Gastroesophageal sphincter (tissue), 3 donors: ENCODE measurements around the gene LTBP1.

Experiments used
- CTCF ChIP-seq, 4 experiments: fragments of 200-600 bp in 2 of 4; fragments of 450-650 bp in 2 of 4; sonication (generic) in 1 of 4; IDR thresholded peaks; one replicate each; pipeline ENCODE4 v1.5.1; 2017 to 2019; ENCODE audit warnings: antibody characterized with exemption in 4 of 4, mild to moderate bottlenecking in 2 of 4, moderate library complexity in 2 of 4
- POLR2AphosphoS5 ChIP-seq: sonication (generic); formaldehyde crosslinking; IDR thresholded peaks from one replicate; pipeline ENCODE4 v1.6.1; 2017; ENCODE audit warnings: antibody characterized with exemption

GRCh38 chr2:33212151-33212550, 265.4 kb downstream of the LTBP1 start:
- TF ChIP-seq CTCF (IDR thresholded peaks at IDR 0.05) (no peak), POLR2AphosphoS5 (peak; percentile 62)
